Measurements from ENCODE around the gene DDAH1.
A peak's percentile ranks its signal among the peaks of the same experiment; 100 is the strongest.
"Not testable (repeated sequence)": the region's sequence is repeated elsewhere in the genome, so short reads cannot be mapped to it uniquely, and the experiment has no call there.

Gene DDAH1

DNA sequence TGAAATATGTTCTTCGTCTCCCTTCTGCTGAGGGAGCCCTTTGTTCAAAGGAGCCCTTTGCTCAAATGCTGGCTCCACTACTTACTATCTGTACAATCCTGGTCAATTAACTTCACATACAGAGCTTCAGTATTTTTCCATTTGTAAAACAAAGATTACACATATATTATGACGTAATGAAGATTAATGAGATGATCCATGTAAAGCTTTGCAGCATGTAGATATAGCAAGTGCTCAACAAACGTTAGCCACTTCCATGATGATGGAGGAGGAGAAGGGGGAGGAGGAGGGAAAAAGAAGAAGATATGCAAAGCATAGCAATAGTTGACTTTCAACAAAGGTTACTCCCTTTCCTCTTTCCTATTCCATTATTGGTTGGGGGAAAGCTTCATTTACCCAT is 10.1 kb upstream of the DDAH1 start:
- H3K4me3 ChIP-seq, result no peak overlapping the region
- no peak overlapping the region for H3K27ac ChIP-seq

DNA sequence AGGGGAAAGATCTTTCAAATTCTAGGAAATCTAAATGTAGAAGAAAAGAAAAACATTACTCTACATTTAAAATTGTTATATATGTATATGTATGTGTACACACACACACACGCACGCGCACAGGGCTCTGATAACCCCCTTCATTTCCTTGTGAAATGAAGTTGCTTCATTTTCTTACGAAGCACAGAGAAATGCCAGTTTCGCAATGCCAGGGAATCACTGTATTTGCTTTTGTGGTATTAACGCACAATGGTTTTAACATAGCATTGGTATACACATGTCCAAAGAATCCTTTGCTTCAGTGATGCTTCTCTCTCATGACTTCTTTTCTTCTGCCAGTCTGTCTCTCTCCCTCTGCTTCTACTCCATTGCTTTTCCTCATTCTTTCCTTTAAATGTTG is 8.4 kb upstream of the DDAH1 start:
- H3K27ac ChIP-seq, result no peak overlapping the region
- H3K4me3 ChIP-seq, result no peak overlapping the region

DNA sequence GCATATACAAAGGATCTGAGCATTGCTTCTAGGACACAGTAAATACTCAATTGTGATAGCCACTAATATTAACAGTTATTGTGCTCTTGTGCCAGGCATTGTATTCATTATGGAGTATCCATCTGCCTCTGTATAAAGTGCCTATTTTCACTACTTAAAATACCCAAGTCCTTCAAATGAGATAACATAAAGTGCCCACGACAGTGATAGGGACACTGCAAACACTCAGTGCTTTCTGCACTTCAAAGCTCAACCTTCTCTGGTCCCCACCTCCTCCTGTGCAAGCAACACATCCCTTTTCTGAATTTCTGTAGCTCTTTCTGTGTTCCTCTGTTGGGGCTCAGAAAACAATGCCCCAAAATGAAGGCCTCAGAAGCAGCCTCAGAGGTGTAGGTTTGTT is 6.6 kb upstream of the DDAH1 start:
- Histone ChIP-seq H3K4me3 (no peak overlapping the region), H3K27ac (no peak overlapping the region)

DNA sequence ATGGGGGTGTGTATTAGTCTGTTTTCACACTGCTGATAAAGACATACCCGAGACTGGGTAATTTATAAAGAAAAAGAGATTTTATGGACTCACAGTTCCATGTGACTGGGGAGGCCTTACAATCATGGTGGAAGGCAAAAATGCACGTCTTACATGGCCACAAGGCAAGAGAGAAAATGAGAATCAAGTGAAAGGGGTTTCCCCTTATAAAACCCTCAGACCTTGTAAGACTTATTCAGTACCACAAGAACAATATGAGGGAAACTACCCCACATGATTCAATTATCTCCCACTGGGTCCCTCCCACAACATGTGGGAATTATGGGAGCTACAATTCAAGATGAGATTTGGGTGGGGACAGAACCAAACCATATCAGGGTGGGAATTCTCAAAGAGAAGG is 5.2 kb upstream of the DDAH1 start:
- not testable (repeated sequence) for H3K27ac ChIP-seq, H3K4me3 ChIP-seq

DNA sequence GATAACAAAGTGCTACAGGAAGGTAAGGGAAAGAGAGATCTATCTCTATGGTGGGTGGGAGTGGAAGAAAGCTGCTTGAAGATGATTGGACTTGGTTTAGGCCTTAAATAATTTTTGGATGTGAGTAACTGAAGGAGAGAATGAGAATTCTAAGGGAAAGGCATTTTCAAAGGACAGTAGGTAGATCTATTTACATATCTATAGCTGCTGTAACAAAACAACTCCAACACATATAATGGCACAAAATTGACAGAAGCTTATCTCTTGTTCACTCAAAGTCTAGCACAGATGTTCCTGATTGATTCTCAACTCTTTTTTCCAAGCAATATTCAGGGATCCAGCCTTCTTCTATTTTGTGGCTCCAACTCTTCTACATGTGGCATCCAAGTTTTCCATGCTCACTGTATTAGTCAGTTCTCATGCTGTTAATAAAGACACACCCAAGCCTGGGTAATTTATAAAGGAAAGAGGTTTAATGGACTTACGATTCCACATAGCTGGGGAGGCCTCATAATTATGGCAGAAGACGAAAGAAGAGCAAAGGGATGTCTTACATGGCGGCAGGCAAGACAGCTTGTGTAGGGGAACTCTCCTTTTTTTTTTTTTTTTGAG is 3.1 kb upstream of the DDAH1 start:
- Histone ChIP-seq H3K4me3 (no peak overlapping the region), H3K27ac (no peak overlapping the region)

DNA sequence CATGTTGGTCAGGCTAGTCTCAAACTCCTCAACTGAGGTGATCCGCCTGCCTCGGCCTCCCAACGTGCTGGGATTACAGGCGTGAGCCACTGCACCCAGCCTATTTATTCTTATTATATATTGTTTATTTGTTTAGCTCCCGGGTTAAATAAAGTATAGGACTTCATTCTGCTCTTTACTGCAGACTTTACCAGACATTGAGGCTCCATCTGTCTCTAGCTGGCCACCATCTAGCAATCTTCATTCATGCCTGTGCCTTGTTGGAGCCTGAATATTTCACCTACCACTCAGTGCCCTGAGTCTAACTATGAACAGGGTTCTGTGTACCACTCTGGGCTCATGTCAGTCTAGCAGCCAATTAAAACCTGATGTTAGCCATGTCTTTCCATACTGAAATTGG is 2.1 kb upstream of the DDAH1 start:
- Histone ChIP-seq H3K27ac (no peak overlapping the region), H3K4me3 (no peak overlapping the region)

DNA sequence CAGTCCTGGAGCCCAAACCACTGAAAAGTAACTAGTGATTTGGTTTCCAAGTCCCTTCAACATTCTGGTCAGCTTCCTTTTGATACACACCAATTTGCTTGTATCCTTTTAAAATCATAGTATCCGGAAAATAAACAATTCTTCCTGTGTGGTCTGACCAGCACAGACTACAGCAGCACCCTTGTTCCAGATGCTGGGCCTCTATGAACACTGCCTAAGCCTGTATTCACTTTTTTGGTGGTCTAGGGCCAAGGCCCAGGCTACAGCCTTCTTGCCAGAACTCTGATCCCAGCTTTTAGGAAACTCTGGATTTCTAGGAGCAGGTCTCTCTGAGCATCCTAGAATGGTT is 801 bp upstream of the DDAH1 start:
- H3K27ac ChIP-seq, result peak overlapping the region in 1 of 21 experiments; percentile 75
- peak overlapping the region in 2 of 7 experiments; percentile 54 to 68 for H3K4me3 ChIP-seq

DNA sequence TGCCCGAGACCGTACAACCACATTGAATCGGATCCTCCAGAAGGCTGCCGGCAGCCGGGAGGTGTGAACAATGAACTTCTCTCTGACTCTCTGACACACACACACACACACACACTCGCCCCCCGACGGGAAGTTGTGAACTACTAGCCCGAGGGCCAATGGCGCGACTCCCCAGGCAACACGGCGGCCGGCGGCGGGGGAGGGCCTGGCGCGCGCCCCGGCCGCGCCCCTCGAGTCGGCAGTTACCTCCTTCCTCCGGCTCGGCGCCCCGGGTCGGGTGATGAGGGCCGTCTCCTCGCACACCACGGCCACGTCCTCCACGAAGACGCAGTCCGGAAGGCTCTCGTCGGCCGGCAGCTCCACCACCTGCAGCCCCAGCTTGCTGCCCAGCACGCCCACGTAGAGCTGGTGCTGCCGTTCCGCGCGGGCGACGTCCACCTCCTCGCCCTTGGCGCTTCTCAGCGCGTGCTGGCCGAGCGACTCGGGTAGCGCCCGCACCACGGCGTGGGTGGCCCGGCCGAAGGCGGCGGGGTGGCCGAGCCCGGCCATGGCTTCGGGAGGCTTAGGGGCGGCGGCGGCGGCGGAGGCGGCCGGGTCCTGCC is 361 bp downstream of the DDAH1 start:
- peak overlapping the region; percentile 43 to 69 (median 58) for H3K4me3 ChIP-seq
- peak overlapping the region in 19 of 21 experiments; percentile 6 to 88 (median 64) for H3K27ac ChIP-seq

DNA sequence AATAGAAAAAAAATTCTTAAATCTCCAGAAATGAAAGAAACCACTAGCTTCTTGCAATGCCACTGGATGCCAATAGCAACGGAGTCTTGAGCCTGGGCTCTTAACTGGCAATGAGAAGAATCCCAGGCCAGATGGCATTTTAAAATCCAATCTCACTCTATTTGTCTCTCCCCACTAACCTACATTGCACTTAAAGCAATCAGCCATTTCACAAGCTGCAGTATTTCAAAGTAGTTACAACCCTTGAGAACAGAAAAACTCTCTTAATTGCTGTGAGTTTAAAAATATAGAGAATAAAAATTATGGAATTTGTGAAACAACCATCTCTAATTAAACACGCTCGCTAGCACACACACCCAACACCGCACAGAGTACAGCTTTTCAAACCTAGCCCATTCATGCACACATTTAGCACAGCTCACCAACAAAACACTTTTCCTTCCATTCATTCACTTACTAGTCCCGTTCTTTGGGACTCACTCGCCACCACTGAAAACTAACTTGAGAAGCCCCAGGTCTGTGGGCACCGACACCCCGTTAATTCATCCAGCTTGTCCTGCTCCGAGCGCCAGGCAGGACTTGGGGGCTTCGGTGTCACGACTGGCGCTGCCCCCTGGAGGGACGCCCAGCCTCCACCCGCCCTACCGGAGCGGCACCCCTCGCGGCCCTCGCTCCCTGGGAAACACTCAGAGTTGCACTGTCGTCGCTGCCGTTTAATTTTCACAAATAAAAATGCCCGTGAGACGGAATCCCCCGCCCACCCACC is 1.0 kb downstream of the DDAH1 start:
- peak overlapping the region in 17 of 21 experiments; percentile 1 to 88 (median 64) for H3K27ac ChIP-seq
- H3K4me3 ChIP-seq, result peak overlapping the region; percentile 43 to 69 (median 58)

DNA sequence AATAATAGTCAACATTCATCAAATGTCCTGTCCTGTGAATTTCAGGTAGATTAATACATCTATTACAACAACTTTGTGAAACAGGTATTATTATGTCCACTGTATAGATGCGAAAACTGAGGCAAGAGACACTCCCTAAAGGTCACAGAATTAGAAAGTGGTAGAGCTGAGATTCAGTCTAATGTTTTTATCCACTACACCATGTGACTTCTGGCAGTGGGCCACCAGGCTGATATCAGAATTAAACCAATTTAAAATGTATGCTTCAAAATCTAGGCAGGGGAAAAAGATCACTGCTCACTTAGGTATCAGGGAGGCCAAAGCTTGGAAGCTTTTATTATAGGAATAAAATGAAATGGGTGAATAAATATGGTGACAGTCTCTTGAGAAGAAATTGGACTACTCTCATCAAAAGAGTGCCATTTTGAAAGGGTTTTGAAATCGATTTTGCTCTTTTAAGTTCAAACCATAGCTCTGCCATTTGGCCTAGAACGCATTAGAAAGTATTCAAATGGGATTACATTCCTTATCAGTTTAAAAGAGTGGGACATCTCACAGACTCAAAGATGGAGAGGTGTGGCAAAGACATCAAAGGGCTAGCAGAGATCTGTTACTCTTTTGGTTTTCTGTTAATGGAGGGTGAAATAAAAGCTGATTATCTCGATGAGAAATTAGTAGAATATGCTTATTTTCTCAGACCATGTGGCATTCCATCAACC is 1.9 kb downstream of the DDAH1 start:
- H3K4me3 ChIP-seq, result peak overlapping the region in 2 of 7 experiments; percentile 43 to 67
- H3K27ac ChIP-seq, result peak overlapping the region in 1 of 21 experiments; percentile 86

DNA sequence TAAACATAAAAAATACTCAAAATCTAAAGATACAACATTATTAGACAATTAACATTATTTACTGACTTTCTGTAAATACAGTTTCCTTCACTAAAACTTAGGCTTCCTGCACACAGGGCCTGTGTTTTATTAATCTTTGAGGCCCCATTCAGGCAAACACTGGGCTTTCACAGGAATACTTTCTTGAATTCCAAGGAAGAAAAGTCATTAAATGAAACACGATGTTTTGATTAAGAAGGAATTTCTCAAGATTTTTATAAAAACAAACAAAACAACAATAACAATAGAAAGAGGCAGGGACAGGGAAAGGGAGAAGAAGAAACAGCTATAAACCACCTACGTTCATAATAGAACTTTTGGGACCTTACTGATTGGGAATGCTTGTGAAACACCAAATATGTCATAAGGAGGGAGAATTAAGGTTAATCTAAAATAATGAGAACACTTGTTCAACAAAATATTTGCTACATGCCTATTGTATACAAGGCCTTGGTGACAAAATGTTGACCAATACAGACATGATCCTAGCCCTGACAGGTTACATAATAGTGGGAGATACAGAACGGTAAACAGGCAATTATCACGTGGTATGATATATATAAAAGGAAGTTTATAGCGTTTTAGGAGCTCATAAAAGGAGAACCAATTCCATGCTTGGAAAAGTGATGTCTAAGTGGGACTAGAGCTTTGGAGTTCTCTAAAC is 3.6 kb downstream of the DDAH1 start:
- no peak overlapping the region for H3K4me3 ChIP-seq
- no peak overlapping the region for H3K27ac ChIP-seq

DNA sequence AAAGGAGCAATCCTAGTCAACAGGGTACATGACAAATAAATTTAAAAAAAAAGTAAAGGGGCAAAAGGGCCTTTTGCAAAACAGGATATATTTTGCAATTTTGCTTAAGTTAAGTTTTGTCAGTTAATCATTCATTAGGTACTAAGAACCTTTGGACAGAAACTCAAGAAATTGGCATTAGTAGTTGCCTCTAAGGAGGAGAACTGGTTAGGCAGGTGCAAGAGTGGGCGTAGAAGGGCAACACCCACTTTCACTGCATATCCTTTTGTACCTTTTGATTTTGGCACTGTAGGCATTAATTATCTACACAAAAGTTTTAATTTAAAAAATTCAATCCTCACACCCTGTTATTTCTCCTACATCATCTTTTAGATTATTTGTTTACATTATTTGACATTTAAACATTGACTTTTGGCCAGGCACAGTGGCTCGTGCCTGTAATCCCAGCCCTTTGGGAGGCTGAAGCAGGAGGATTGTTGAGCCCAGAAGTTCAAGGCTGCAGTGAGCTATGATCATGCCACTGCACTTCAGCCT is 4.3 kb downstream of the DDAH1 start:
- Histone ChIP-seq H3K27ac (peak overlapping the region in 1 of 21 experiments; percentile 26), H3K4me3 (no peak overlapping the region)

DNA sequence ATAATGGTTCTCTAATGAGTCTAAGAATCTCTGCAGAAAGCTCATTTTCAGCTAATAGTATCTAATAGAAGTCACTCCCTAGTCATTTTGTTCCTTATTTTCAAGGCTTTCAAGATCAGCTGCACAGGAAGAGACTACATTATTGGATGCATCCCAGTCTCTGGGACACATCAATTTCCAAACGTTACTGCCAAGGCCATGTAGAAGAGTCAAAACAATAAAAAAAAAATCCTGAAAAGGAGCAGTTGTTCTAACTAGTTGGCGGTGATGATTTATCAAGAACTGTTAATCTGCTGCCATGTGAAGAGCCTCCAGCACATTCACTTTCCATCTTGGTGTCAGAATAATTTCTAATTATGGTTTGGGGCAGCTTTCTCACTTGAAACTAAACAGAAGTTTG is 5.7 kb downstream of the DDAH1 start:
- Histone ChIP-seq H3K27ac (no peak overlapping the region), H3K4me3 (no peak overlapping the region)

DNA sequence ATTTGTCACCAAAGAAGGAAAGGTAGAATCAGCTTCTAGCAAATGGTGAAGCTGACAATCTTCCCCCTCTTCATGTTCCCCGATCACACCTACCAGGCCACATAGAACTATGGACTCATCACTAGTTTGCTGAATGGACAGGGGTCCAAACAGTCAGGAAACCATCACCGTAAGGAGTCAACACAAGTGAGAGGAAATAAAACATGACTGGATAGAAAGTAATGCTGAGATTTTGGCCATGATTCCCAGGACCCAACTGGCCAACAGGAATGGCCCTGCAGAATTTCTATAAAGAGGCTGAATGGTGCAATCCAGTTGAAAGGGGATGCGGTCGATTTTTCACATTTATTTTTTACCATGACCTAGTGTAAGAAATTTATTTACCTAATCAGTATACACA is 10.7 kb downstream of the DDAH1 start:
- no peak overlapping the region for H3K4me3 ChIP-seq
- peak overlapping the region in 1 of 21 experiments; percentile 16 for H3K27ac ChIP-seq

DNA sequence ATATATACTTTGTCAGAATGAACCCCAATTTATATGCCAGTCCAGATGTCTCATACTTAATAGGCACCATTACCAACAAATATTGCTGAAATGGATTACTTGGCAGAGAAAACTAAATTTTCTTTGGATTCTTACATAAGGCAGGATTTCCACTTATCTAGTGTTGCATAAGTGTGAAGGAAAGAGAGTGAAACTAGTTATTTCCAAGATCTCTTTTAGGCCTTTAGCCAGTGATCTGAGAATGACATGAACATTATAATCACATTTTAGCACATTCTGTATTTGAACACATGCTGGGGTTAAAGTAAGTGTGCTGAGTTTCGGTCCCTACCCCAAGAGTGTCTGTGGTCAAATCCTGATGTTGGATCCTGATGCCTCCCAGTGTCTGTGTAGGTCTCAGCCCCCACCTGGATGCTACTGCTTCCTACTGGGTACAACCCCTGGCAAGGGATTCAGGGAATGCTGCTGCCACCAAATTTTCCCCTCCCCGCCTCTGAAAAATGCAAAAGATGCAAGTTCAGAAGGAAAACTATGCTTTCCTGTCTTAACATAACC is 11.2 kb downstream of the DDAH1 start:
- Histone ChIP-seq H3K27ac (peak overlapping the region in 2 of 21 experiments; percentile 0 to 16), H3K4me3 (no peak overlapping the region)

DNA sequence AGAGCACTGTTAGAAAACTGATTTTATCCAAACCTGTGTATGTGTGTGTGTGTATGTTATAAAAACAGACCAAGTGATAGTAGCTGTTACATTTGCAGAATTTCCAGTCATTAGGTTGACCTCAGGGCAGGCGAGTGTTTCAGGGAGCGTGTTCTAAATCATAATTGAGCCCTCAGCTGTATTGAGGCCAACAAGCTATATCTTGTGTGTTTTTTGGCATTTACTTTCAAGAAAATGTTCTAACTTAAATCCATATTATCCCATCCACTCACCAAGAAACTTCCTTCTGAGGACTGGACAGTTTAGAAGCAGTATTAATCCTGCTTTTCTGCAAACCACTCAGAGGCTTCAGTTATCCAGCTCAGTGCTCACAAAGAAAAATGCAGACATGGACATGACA is 12.0 kb downstream of the DDAH1 start:
- Histone ChIP-seq H3K4me3 (no peak overlapping the region), H3K27ac (peak overlapping the region in 4 of 21 experiments; percentile 0 to 35 (median 8))

DNA sequence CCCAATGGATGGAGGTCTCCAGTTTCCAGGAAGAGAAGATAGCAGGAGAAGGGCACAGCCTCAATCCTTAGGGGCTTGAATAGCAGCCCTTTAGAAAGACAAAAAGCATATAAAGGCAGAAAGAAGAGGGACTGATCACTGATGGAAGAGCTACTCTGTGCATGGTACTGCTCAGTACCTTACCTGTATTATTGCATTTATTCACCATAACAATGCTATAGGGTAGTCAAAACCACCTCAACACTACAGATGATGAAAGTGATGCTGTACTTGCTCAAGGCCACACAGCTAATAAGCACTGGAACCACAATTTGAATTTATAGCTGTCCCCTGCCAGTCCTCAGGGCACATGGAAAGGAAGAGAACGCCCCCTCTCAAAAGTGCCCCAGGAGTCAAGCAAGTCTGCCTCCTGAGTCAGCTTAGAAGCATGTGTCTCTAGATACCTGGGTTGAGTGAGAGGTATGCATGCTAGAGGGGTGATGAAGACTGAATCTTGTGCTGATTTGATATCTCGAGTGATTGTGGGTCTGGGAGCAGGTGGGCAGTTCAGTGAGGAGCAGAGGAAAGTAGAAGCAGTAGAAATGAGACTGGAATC is 13.6 kb downstream of the DDAH1 start:
- Histone ChIP-seq H3K4me3 (no peak overlapping the region), H3K27ac (no peak overlapping the region)

DNA sequence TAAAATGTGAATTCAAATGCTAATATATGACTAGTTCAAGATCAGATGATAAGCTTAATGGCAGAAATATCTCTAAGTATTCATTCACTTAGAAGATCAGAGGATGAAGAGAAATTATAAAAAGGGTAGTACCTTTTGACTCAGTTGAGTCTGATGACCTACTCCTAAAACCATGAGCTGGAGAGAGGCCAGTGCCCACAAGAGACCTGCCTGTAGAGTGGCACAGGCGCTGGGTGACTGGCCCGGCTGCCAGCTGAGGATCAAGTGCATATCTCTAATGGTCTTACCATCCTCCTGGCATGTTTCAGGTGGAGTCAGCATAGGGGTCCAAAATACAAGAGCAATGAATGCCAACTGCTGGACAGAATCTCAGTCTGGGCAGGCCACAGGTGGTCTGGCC is 14.1 kb downstream of the DDAH1 start:
- Histone ChIP-seq H3K27ac (no peak overlapping the region), H3K4me3 (no peak overlapping the region)

DNA sequence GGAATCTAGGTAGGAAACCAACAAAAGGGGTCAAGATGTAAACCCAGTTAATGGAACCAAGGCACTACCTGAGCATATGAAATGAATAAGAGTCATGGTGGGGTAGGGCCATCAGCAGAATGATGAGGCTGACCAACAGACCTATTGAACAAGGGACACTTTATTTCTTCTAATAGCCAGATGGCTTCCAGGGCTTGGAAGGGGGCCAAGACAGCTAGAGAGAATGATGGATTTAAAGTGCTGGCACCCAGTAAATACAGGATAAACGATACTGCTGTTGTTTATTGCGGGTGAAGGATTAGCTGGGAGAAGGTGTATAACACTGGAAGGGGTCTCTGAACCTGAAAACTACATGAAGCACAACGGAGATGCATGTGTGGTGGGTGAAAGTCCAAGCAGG is 15.6 kb downstream of the DDAH1 start:
- H3K27ac ChIP-seq, result peak overlapping the region in 8 of 21 experiments; percentile 7 to 55 (median 34)
- H3K4me3 ChIP-seq, result no peak overlapping the region

Data from skin epidermis (tissue), 12 donors.